Smooth muscle cell (in vitro differentiated cells): ENCODE results near the gene CSTF1. TPM values are rescaled to one million over a fixed set of nuclear protein-coding genes. Genes with fewer than 3 reads are reported as not detected.
"Not testable (repeated sequence)": the region's sequence is repeated elsewhere in the genome, so short reads cannot be mapped to it uniquely, and the experiment has no call there.

ENCODE experiments used
- DNase-seq: peaks from one replicate; lab custom pipeline; 2025; ENCODE audit not compliant: unreplicated experiment; lab: John Stamatoyannopoulos, UW
- H2AFZ ChIP-seq: fragments of 200-600 bp; sonication (generic); 2 replicates; pipeline ENCODE4 v1.6.0; 2016; ENCODE audit warnings: antibody characterized with exemption, low read depth, mild to moderate bottlenecking
- H3F3A ChIP-seq: fragments of 200-600 bp; sonication (generic); 2 replicates; pipeline ENCODE4 v1.6.0; 2017; ENCODE audit warnings: antibody characterized with exemption, low read depth
- H3K27ac ChIP-seq: fragments of 200-600 bp; sonication (generic); 2 replicates; pipeline ENCODE4 v1.5.1; 2016; ENCODE audit warnings: low read depth, mild to moderate bottlenecking
- H3K27me3 ChIP-seq: fragments of 200-600 bp; sonication (generic); 2 replicates; pipeline ENCODE4 v1.6.1; 2016; ENCODE audit warnings: low read depth, mild to moderate bottlenecking
- H3K36me3 ChIP-seq: fragments of 200-600 bp; sonication (generic); 2 replicates; pipeline ENCODE4 v1.5.1; 2016; ENCODE audit warnings: low read depth
- H3K4me1 ChIP-seq: fragments of 200-600 bp; sonication (generic); 2 replicates; pipeline ENCODE4 v1.5.1; 2016; ENCODE audit warnings: low read depth
- H3K4me2 ChIP-seq: fragments of 200-600 bp; sonication (generic); 2 replicates; pipeline ENCODE4 v1.6.0; 2016; ENCODE audit warnings: mild to moderate bottlenecking
- H3K4me3 ChIP-seq: fragments of 200-600 bp; sonication (generic); 2 replicates; pipeline ENCODE4 v1.5.1; 2016; ENCODE audit warnings: mild to moderate bottlenecking
- H3K79me2 ChIP-seq: fragments of 200-600 bp; sonication (generic); 2 replicates; pipeline ENCODE4 v1.6.0; 2016; ENCODE audit warnings: low read depth, mild to moderate bottlenecking
- H3K9ac ChIP-seq: fragments of 200-600 bp; sonication (generic); 2 replicates; pipeline ENCODE4 v1.6.0; 2016; ENCODE audit warnings: low read depth
- H3K9me3 ChIP-seq: fragments of 200-600 bp; sonication (generic); replicated peaks from 2 replicates; pipeline ENCODE4 v1.5.1; 2016; ENCODE audit warnings: low read depth
- H4K20me1 ChIP-seq: fragments of 200-600 bp; sonication (generic); 2 replicates; pipeline ENCODE4 v1.6.0; 2016; ENCODE audit warnings: low read depth
- WGBS: methylation state at CpG from one replicate; pipeline ENCODE4 v1.1.7; 2016; ENCODE audit warnings: low lambda C conversion rate; 5-methylcytosine and 5-hydroxymethylcytosine counted together
- polyA plus RNA-seq: library from polyadenylated mRNA; unstranded; fragments of >200 nt; fragmentation: Nextera tagmentation; extraction: Ambion mirVana; gene quantifications from 2 replicates; pipeline ENCODE4 v1.2.1, GENCODE V29; 2016
- total RNA-seq: library from RNA; depleted of rRNA; stranded (reverse); fragments of >200 nt; gene quantifications from 2 replicates; pipeline ENCODE4 v1.2.3, GENCODE V29; 2014
- TF ChIP-seq, protein P1 (sequence below): fragments of 200-600 bp; sonication (generic); IDR thresholded peaks from 2 replicates; pipeline ENCODE4 v1.5.1; 2017; ENCODE audit warnings: borderline replicate concordance, mild to moderate bottlenecking, antibody characterized with exemption; ENCODE audit not compliant: insufficient read depth, poor library complexity, severe bottlenecking

Gene CSTF1
- total and polyA plus RNA-seq, 2 experiments from 2014 or later: 27.8 to 38.5 TPM

DNA sequence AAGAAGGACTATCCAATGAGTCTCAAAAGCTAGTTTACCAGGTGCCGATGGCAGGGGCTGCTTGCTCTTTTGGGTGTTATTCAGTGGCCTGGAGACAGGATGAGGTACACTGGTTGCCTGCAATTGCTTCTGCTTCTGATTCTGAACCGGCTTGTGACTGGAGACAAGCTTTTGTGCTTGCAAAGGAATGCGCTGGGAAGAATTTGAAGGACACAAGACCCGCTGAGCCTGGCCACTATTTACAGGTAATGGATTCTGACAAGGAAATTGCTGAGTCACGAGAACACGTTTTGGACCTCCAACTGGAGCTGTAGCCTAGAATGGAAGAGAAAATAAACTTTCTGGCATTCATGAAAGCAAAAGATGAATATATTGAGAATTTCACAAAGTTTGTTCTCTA lies 6.2 kb upstream of the CSTF1 start:
- no peak overlapping the region for H2AFZ ChIP-seq
- H3K36me3 ChIP-seq: no peaks in the 10 kb centered on the region
- no peak overlapping the region for H3K4me3 ChIP-seq
- H3F3A ChIP-seq: no peaks in the 10 kb centered on the region
- H3K9me3 ChIP-seq: no peaks in the 10 kb centered on the region
- H3K27me3 ChIP-seq: no peaks in the 10 kb centered on the region
- H3K27ac ChIP-seq: no peak overlapping the region
- no peak overlapping the region for H3K4me2 ChIP-seq
- peaks cover 34% of the 10 kb centered on the region for H3K79me2 ChIP-seq
- peaks cover 10% of the 10 kb centered on the region for H3K4me1 ChIP-seq
- H3K9ac ChIP-seq: no peak overlapping the region
- TF ChIP-seq, protein P1, sequence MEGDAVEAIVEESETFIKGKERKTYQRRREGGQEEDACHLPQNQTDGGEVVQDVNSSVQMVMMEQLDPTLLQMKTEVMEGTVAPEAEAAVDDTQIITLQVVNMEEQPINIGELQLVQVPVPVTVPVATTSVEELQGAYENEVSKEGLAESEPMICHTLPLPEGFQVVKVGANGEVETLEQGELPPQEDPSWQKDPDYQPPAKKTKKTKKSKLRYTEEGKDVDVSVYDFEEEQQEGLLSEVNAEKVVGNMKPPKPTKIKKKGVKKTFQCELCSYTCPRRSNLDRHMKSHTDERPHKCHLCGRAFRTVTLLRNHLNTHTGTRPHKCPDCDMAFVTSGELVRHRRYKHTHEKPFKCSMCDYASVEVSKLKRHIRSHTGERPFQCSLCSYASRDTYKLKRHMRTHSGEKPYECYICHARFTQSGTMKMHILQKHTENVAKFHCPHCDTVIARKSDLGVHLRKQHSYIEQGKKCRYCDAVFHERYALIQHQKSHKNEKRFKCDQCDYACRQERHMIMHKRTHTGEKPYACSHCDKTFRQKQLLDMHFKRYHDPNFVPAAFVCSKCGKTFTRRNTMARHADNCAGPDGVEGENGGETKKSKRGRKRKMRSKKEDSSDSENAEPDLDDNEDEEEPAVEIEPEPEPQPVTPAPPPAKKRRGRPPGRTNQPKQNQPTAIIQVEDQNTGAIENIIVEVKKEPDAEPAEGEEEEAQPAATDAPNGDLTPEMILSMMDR: no peak
- DNase-seq: no peak
- no peaks in the 10 kb centered on the region for H4K20me1 ChIP-seq
- 96% methylated on average over 6 of the region's 6 CpGs for WGBS

DNA sequence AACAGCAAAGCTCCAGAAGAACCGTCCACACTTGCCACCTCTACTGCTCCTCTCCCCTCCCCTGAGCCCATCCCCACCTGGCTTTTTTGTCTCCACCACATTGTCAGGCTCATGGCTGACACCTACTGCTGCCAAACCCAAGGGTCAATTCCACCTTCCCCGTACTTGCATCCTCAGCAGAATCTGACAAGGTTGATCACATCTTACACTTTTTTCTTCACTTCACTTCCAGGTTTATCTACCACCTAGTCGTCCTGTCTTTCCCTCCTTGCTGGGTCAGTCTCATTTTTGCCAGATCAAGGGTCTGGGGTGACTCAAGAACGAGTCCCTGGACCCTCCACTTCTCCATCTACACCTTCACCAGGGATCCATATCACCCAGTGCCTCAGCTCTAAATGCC lies 3.6 kb upstream of the CSTF1 start:
- TF ChIP-seq, protein P1: no peak
- H4K20me1 ChIP-seq: no peaks in the 10 kb centered on the region
- DNase-seq: no peak
- no peaks in the 10 kb centered on the region for H3K27me3 ChIP-seq
- no peaks in the 10 kb centered on the region for H3K9me3 ChIP-seq
- H3K79me2 ChIP-seq: peaks cover 50% of the 10 kb centered on the region
- no peak overlapping the region for H3K9ac ChIP-seq
- H3K4me1 ChIP-seq: peaks cover 20% of the 10 kb centered on the region
- no peak overlapping the region for H2AFZ ChIP-seq
- H3K27ac ChIP-seq: no peak overlapping the region
- H3F3A ChIP-seq: no peaks in the 10 kb centered on the region
- WGBS: 95% methylated on average over 4 of the region's 4 CpGs
- H3K4me2 ChIP-seq: no peak overlapping the region
- no peak overlapping the region for H3K4me3 ChIP-seq
- H3K36me3 ChIP-seq: no peaks in the 10 kb centered on the region

DNA sequence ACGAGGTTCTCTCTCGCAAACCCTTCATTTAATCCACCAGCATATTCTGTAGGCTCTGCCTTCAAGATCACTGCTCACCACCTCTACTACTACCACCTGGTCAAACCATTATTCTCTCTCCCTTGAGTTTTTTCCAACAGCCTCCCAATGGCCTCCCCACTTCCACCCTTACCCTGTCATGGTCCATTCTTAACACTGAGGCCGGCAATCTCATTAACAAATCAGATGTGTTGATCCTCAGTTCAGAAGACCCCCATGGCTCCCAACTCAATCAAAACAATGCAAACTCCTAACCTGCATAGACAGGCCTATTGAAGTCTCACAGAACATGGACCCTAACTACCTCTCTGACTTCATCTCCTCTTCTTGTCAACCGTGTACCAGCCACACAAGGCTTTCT lies 2.6 kb upstream of the CSTF1 start:
- Histone ChIP-seq H3K4me3 (no peak overlapping the region), H3K4me1 (peaks cover 23% of the 10 kb centered on the region), H3K36me3 (no peaks in the 10 kb centered on the region), H3K9me3 (no peaks in the 10 kb centered on the region), H3K27me3 (no peaks in the 10 kb centered on the region), H3K4me2 (no peak overlapping the region), H3F3A (peaks cover 3% of the 10 kb centered on the region), H3K9ac (no peak overlapping the region), H2AFZ (no peak overlapping the region), H3K79me2 (peaks cover 59% of the 10 kb centered on the region), H3K27ac (no peak overlapping the region), H4K20me1 (no peaks in the 10 kb centered on the region)
- 98% methylated on average over 4 of the region's 4 CpGs for WGBS
- TF ChIP-seq, protein P1: no peak
- DNase-seq: no peak

GRCh38 chr20:56390396-56390795 lies 2.0 kb upstream of the CSTF1 start:
- 97% methylated on average over 9 of the region's 9 CpGs for WGBS
- H3K4me3 ChIP-seq, DNase-seq, H3K27me3 ChIP-seq, H3K36me3 ChIP-seq, H4K20me1 ChIP-seq, H3K27ac ChIP-seq, H2AFZ ChIP-seq, H3K9me3 ChIP-seq, H3F3A ChIP-seq: not testable (repeated sequence)
- Histone ChIP-seq H3K4me1 (peaks cover 23% of the 10 kb centered on the region), H3K9ac (peak overlapping the region; percentile 80), H3K4me2 (peak overlapping the region; percentile 97), H3K79me2 (peaks cover 63% of the 10 kb centered on the region)
